Vagina (tissue), 2 donors: ENCODE data around the gene ASPRV1. TPM values are rescaled to one million over a fixed set of nuclear protein-coding genes. Genes with fewer than 3 reads are reported as not detected.

Experiments
- DNase-seq, 2 donors: peaks; one replicate each; pipeline ENCODE4 v3.0.0-alpha.2; 2017; ENCODE audit errors: extremely low spot score in 2 of 2
- H3K27ac ChIP-seq: fragments of 200-600 bp; sonication (generic); one replicate; pipeline ENCODE4 v1.5.1; 2019
- H3K27me3 ChIP-seq: fragments of 200-600 bp; sonication (generic); one replicate; pipeline ENCODE4 v1.5.1; 2019
- H3K36me3 ChIP-seq, 2 donors: fragments of 200-600 bp; sonication (generic); one replicate each; pipeline ENCODE4 v1.5.1; 2017 to 2019
- H3K4me1 ChIP-seq: fragments of 200-600 bp; sonication (generic); one replicate; pipeline ENCODE4 v1.5.1; 2019
- H3K4me3 ChIP-seq, 2 donors: fragments of 200-600 bp; sonication (generic); 1 replicate in 1 of 2; 2 replicates in 1 of 2; pipeline ENCODE4 v1.5.1; 2016 to 2019
- H3K9me3 ChIP-seq: fragments of 200-600 bp; sonication (generic); one replicate; pipeline ENCODE4 v1.5.1; 2019
- CTCF ChIP-seq, 3 experiments: fragments of 450-650 bp in 2 of 3; fragments of 200-600 bp in 1 of 3; sonication (generic) in 1 of 3; IDR thresholded peaks; one replicate each; pipeline ENCODE4 v1.5.1; 2017 to 2019; ENCODE audit warnings: antibody characterized with exemption in 3 of 3, mild to moderate bottlenecking in 2 of 3, moderate library complexity in 2 of 3
- POLR2A ChIP-seq, 2 donors: fragments of 450-650 bp; IDR thresholded peaks; one replicate each; pipeline ENCODE4 v1.6.1; 2017; ENCODE audit warnings: antibody characterized with exemption in 2 of 2, mild to moderate bottlenecking in 2 of 2, moderate library complexity in 2 of 2
- POLR2AphosphoS5 ChIP-seq, 2 donors: sonication (generic); formaldehyde crosslinking; IDR thresholded peaks; one replicate each; pipeline ENCODE4 v1.9.0; 2017; ENCODE audit warnings: antibody characterized with exemption in 2 of 2, mild to moderate bottlenecking in 2 of 2, low read depth in 1 of 2; ENCODE audit not compliant: insufficient read depth in 1 of 2
- intact Hi-C: fragments of 100-400 bp; cut with DNase I; formaldehyde crosslinking; loops from one replicate; pipeline ENCODE4 v1.15.1; 2023
- total RNA-seq: library from RNA; depleted of rRNA; stranded (reverse); fragments of >200 nt; gene quantifications from one replicate; pipeline ENCODE4 v1.2.3, GENCODE V29; 2016

Gene ASPRV1
- total RNA-seq, 1 donor from 2014 or later, result 0.49 TPM

GRCh38 chr2:69988086-69988635, 26.7 kb upstream of the ASPRV1 start:
- no peak overlapping the region for H3K4me3 ChIP-seq
- H3K4me1 ChIP-seq, result peaks cover 8% of the 10 kb centered on the region
- intact Hi-C loops, result no loop called here
- no peaks in the 10 kb centered on the region for H3K36me3 ChIP-seq
- no peaks in the 10 kb centered on the region for H3K9me3 ChIP-seq
- H3K27me3 ChIP-seq, result no peaks in the 10 kb centered on the region
- no peak for DNase-seq
- no peak for TF ChIP-seq CTCF (IDR thresholded peaks at IDR 0.05)
- no peak for TF ChIP-seq POLR2A (IDR thresholded peaks at IDR 0.05)
- no peak for TF ChIP-seq POLR2AphosphoS5 (IDR thresholded peaks at IDR 0.05; ENCODE audit: insufficient read depth in 1 of 2, low read depth in 1 of 2)
- no peak overlapping the region for H3K27ac ChIP-seq

DNA sequence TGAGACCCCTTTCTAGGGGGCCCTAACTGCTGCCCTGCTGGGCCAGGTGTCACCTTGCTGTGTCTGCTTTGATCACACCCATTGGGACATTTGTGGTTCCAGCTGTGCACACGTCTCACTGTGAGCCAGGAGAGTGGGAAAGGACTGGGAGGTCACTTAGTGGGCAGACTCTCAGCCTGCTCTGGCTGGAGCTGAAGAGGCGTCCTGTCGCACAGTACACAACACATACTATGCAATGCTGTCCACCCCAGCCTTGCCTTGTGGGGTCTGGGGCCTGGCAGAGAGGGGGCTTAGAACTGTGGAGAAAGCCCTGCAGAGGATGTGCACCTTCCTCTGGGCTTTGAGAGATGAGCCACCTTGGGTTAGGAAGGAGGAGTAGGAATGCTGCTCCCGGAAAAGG, 25.3 kb upstream of the ASPRV1 start:
- TF ChIP-seq POLR2AphosphoS5 (IDR thresholded peaks at IDR 0.05; ENCODE audit: insufficient read depth in 1 of 2, low read depth in 1 of 2), result no peak
- no peak for TF ChIP-seq CTCF (IDR thresholded peaks at IDR 0.05)
- no peak for TF ChIP-seq POLR2A (IDR thresholded peaks at IDR 0.05)
- no peaks in the 10 kb centered on the region for H3K9me3 ChIP-seq
- peaks cover 8% of the 10 kb centered on the region for H3K4me1 ChIP-seq
- no peak for DNase-seq
- H3K27me3 ChIP-seq, result no peaks in the 10 kb centered on the region
- H3K4me3 ChIP-seq, result no peak overlapping the region
- intact Hi-C loops, result no loop called here
- no peaks in the 10 kb centered on the region for H3K36me3 ChIP-seq
- no peak overlapping the region for H3K27ac ChIP-seq

DNA sequence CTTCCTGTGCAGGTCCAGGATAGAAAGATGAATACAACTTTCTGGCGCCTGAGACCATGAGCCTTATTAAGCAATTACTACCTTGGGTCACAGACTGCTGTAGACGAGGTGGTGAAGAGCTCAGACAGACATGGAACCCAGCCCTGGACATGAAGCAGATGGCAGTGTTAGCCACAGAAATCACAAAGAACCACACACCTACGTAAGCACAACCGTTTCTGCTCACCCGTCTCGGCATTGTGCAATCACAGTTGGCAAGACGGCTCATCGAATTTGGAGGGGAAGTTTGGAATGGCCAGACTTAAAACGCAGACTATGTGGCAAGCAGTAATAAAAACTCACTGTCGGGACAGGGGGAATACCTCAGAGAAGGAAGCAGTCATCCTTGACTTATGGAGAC, 24.3 kb upstream of the ASPRV1 start:
- intact Hi-C loops, result no loop called here
- Histone ChIP-seq H3K4me1 (peaks cover 8% of the 10 kb centered on the region), H3K36me3 (no peaks in the 10 kb centered on the region), H3K4me3 (no peak overlapping the region), H3K27ac (no peak overlapping the region), H3K27me3 (no peaks in the 10 kb centered on the region), H3K9me3 (no peaks in the 10 kb centered on the region)
- no peak for DNase-seq
- TF ChIP-seq POLR2AphosphoS5 (IDR thresholded peaks at IDR 0.05; ENCODE audit: insufficient read depth in 1 of 2, low read depth in 1 of 2), result no peak
- no peak for TF ChIP-seq POLR2A (IDR thresholded peaks at IDR 0.05)
- TF ChIP-seq CTCF (IDR thresholded peaks at IDR 0.05), result no peak

DNA sequence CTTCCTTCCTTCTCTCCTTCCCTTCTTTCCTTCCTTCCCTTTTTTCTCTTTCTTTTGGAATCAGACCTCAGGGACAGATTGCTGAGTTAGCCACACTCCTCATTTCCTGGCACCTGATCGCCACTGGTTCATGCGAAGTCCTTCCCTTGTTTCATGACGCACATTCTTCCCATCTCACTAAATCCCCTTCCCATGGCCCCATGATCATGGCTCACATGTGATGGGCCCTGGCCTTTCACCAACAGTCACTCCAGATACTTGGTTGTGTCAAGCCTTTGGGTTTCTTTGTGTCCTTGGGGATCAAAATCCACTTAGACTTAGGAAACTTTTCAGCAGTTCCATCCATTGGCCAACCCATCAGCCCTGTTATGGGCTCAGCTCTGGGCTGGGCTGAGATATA, 23.8 kb upstream of the ASPRV1 start:
- DNase-seq, result no peak
- Histone ChIP-seq H3K4me3 (no peak overlapping the region), H3K4me1 (peaks cover 8% of the 10 kb centered on the region), H3K9me3 (no peaks in the 10 kb centered on the region), H3K36me3 (no peaks in the 10 kb centered on the region), H3K27me3 (no peaks in the 10 kb centered on the region), H3K27ac (no peak overlapping the region)
- intact Hi-C loops, result no loop called here
- no peak for TF ChIP-seq POLR2AphosphoS5 (IDR thresholded peaks at IDR 0.05; ENCODE audit: insufficient read depth in 1 of 2, low read depth in 1 of 2)
- no peak for TF ChIP-seq POLR2A (IDR thresholded peaks at IDR 0.05)
- no peak for TF ChIP-seq CTCF (IDR thresholded peaks at IDR 0.05)

DNA sequence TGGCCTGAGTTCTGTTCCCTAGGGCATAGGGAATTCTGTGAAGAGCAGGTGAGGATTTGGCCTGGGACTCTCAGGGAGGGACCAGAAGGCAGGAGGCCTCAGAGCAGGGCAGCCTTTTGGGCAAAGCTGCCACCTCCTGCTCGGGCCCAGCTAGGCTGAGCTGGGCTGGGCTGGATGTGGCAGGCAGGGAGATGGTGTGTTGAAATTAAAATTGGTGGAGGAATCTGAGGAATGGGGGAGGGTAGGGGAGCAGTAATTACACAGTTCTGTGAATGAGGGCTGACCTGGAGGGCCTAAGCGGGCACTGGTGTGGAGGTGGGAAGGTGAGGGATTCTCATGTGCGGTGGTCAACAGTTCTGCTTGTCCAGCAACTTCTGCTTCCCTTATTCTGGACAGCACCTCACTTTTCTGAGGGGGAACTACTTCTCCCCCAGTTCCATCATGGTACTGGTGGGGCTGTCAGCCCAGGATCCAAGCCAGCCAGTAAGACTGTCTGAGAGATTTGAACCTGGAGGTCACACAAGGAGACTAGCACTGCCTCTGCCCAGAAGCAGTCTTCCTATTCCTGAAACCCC, 22.0 kb upstream of the ASPRV1 start:
- intact Hi-C loops, result no loop called here
- Histone ChIP-seq H3K4me3 (no peak overlapping the region), H3K4me1 (no peaks in the 10 kb centered on the region), H3K27ac (no peak overlapping the region), H3K36me3 (no peaks in the 10 kb centered on the region), H3K27me3 (no peaks in the 10 kb centered on the region), H3K9me3 (no peaks in the 10 kb centered on the region)
- DNase-seq, result no peak
- no peak for TF ChIP-seq CTCF (IDR thresholded peaks at IDR 0.05)
- TF ChIP-seq POLR2AphosphoS5 (IDR thresholded peaks at IDR 0.05; ENCODE audit: insufficient read depth in 1 of 2, low read depth in 1 of 2), result no peak
- TF ChIP-seq POLR2A (IDR thresholded peaks at IDR 0.05), result no peak
